EL (cell line): Measurements from ENCODE around the gene RBMS3.
"Not testable (repeated sequence)": the region's sequence is repeated elsewhere in the genome, so short reads cannot be mapped to it uniquely, and the experiment has no call there.

ENCODE experiments used
- DNase-seq: peaks from one replicate; pipeline ENCODE4 v3.0.0-alpha.2; 2016

Gene RBMS3

GRCh38 chr3:29440413-29441305 is 159.8 kb downstream of the RBMS3 start:
- DNase-seq = no peak

DNA sequence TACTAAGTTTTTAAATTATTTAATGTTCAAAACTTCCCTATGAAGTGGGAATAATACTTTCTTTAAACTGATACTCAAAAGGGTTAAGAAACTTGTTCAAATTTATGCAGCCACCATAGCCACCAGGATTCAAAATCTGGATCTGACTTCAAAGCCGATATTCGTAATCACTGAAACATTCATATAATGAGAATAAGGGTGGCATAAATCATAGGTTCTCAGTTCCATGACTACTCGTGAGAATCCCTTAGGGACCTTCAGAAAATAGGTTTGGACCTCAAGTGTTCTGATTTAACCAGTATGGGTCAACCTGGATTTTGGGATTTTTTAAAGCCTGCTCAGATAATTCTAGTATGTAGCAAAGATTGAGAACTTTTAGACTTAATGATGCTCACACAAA is 160.6 kb downstream of the RBMS3 start:
- no peak for DNase-seq

DNA sequence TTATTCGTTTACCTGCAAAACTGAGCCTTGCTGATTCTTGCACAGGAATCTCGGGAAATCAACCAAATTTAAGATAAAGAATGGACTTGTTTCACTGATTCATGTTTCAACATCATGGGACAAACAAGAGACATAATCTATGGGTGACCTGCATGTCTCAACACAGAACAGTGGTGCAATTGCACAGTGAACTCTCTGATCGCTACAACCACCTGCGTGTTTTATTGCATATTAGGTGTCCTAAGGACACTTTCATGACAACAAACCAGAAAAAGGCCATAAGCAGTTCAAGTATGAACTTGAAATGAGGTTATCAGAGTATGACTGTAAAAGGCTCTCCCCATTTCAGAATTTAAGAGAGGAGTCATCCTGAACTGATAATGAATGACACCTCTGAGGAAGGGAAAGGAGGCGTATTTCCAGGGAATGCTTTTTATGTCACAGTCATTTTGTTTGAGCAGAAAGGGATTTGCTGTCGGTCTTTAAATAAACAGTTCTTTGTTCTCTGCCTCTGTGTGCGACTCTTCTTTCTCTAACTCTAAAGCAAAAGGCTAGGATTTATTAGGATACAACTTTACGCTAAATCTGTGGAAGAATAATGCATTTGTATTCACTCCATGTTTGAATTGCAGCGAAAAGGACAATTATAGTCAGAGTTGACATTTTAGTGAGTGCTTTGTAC is 167.2 kb downstream of the RBMS3 start:
- DNase-seq = no peak

- DNase-seq = no peak
Measured at GRCh38 chr3:29451920-29452319, 171.0 kb downstream of the RBMS3 start.

- no peak for DNase-seq
Measured at GRCh38 chr3:29452934-29453283, 172.0 kb downstream of the RBMS3 start.

- DNase-seq = no peak
Measured at GRCh38 chr3:29453284-29454001, 172.6 kb downstream of the RBMS3 start.

DNA sequence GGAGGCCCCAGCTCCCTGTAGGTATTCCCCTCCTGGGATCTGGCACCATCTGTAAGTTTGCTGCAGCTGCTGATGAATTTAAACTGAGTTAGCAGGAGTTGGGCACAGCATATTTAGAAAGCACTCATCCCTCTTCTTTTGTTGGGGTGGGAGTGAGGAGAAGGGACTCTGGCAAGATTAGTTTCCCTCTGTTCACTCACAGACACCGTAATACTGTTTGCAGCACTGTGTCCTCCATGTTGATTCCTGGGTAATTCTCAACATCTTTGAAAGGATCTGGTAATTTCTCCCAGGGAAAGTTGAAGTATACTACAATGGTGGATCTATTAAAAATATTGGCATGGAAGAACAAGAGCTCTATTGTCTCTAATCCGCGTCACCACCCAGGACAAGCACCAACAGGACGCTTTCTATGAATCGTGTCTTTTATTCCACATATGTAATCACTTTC is 173.3 kb downstream of the RBMS3 start:
- no peak for DNase-seq

DNA sequence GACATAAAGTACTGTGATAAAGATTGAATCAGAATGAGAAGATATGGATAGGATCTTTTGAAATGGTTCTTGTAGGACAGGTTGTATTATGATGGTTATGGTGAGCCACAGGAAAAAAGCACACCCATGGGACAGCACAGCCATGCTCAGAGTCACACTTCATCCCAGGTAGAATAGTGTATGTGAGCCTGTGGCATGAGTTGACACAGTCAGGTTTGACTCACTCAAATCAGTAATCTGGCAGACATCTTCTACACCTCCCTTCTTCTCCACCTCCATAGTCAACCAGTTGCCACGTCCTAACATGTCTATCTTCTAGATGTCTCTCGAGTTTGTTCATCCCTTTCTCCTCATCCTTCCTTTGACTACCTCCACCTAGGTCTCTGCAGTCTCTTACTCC is 176.0 kb downstream of the RBMS3 start:
- DNase-seq = no peak

GRCh38 chr3:29463304-29463703 is 182.4 kb downstream of the RBMS3 start:
- no peak for DNase-seq

DNA sequence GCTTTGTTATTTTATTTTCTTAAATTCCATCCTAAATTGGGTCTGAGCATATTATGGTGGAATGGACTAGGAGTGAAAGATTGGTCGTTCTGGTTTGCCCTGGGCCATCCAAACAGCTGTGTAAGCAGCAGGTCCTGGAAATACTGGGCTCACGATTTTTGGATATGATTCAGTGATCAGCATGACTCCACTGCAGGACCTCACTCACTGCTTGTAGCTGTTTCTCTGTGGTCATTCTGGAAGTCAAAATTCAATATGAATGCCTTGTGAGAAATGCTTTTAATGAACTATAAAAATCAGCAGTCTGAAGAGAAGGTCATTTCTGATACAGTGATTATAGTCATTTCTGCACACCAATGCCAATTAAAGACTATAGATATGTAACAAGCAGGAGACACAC is 185.0 kb downstream of the RBMS3 start:
- DNase-seq = peak; percentile 67

DNA sequence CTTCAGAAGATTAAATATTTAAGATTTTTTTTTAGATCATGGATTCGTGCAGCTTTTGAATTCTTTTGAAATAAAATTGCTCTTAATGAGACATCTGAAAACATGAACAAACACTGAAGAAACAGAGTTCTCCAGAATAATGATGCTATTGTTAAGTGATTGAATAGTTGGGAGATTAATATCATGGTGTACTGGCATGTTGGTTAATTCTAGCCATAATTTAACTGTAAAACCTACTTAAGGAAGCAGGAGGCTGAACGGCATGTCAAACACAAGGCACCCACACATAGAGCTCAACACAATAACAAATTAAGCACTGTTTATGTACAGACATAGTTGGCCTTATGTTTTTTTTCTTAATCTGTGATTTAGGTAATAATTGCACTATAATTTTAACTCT is 185.6 kb downstream of the RBMS3 start:
- DNase-seq = no peak

DNA sequence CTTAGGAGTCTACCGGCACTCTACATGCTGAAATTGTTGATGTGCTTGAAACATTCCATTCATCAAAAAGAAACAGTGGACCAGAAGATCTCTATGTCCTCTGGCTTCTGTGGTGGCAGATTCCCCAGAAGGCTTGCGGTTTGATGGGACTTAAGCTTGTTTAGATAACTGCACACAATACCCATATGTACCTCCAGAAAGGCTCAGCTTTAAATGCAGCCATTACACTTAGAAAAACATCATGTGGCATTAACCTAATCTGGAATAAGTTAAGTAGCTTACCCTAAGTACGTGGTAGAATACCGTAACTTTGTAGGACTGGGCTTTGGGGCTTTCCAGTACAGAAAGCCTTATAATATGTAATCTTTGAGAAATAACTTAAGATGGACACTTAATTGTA is 187.3 kb downstream of the RBMS3 start:
- peak; percentile 43 for DNase-seq

DNA sequence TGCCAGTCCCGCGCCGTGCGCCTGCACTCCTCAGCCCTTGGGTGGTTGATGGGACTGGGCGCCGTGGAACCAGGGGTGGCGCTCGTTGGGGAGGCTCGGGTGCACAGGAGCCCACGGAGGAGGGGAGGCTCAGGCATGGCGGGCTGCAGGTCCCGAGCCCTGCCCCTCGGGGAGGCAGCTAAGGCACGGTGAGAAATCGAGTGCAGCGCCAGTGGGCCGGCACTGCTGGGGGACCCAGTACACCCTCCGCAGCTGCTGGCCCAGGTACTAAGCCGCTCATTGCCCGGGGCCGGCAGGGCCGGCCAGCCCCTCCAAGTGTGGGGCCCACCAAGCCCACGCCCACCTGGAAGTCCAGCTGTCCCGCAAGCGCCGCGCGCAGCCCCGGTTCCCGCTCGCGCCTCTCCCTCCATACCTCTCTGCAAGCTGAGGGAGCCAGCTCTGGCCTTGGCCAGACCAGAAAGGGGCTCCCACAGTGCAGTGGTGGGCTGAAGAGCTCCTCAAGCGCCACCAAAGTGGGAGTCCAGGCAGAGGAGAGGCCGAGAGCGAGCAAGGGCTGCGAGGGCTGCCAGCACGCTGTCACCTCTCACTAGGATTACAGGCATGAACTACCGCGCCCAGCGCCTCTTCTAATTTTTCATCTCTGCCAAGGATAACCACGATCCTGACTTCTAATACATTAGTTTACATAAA is 192.8 kb downstream of the RBMS3 start:
- DNase-seq = not testable (repeated sequence)

- DNase-seq = no peak
Measured at GRCh38 chr3:29475305-29475840, 194.5 kb downstream of the RBMS3 start.

GRCh38 chr3:29475854-29476253 is 195.0 kb downstream of the RBMS3 start:
- DNase-seq = no peak

DNA sequence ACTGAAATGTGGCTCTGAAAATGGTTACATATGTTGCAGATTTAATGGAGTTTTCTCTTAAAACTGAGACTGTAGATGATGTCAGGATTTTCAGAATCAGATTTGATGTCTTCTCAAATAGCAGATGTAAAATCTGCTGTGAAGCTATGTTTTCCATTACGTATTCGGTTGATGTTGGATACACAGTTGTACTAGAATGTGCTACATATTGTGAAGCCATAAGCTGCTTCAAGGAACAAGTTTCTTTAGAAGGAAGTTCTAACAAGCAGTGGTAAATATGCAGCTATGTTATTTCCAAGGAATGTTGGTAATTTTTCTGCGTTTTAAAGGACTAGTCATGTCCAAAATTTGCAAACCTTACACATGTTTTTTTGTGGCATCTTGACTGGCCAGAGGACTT is 197.7 kb downstream of the RBMS3 start:
- DNase-seq = peak; percentile 56

DNA sequence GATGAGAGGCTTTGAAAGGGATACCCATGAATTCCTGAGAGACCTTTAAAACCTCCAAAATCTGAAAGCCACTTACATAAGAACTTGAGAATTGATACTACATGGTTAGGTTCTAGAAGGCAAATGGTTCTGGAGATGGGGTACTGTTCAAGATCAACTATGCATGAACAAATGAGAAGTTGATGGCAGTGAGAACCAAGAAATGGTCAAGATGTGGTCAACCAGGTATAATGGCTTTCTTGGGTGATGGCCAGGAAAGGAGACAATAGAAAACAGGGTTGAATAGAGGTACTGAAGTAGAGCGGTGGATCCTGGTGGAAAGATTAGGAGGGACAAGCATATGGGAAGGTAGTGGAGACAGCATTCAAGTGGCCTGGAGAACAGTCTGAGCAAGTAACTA is 200.4 kb downstream of the RBMS3 start:
- no peak for DNase-seq

DNA sequence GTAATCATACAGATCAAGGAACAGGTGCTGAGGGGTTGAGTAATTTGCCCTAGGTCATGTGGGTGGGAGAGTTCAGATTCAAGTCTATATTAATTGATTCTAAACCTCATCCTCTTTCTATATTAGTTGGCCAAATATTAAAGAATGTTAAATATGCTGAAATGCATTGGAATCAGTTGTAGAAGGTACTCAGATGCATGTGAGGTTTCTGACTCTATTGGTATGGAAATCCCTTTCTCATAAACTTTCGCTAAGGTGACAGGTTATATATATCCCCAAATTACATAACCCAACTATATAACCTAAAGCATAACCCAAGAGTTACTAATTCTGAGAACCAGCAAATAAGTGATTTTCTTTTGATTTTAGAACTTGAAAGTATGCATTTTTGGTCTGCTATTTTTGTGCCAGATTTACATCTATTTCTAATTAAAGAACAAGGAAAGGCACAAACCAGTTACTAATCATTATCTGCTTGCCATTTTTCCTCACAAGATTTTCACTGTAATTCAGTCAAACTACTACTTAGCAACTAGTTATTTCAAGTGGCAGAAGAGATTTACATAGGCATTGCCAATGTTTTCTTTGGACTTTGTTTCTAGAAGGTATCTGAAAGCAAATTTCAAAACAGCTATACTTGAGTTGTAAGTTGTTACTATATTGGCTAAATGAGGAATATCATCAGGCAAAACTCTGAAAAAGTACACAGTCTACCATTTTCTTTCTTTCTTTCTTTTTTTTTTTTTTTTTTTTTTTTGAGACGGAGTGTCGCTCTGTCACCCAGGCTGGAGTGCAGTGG is 201.3 kb downstream of the RBMS3 start:
- no peak for DNase-seq

DNA sequence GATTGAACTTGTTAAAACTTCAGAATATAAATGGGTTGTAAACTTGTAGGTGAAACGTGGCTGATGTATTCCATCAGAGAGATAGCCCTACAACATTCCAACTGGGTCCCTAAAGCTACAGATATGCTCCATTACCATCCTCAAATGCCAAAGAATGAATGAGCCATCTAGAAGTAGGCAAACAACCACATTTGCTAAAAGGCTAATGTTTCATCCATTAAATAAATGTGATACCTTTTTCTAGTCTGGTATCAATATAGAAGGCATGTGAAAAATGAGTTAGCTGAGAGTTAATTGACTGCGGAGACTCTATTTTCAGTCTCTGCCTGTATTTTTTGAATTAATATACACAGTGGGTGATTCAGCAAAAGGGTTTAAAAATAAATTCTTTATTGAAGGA is 203.8 kb downstream of the RBMS3 start:
- DNase-seq = no peak

DNA sequence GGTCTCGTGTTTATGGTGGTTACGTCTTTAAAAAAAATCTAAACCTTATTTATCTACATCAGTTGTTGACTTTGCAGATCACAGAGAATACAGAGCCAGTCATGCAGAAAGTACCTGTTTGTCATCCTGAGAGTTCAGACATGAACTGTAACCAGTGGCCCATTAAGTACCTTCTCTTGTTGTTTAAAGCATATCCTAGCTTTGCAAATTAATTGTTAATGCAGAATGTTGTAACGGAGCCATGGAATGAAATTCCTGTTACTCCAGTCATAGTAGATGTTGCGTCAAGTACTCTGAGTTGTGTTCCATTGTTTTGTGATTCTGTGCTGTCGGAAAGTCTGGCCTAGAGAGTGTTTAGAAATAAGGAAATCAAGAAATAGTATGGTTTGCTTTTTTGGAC is 205.2 kb downstream of the RBMS3 start:
- peak; percentile 26 for DNase-seq

DNA sequence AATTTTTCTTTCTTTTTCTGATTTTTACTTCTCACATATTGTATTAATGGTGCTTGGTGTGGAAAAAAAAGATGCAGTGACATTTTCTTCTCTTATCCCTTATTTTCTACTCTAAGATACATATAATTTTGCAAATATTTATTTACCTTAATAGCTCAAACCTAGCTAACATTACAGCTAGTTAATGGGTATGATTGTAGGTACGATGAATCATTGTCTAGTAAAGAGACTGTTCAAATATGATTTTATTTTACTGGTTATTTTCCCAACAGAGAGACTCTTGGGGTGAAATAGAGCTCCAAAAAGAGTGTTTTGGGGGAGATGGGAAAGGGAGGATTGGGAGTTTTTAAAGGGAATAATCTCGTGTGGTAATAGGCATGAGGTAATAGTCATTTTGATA is 206.0 kb downstream of the RBMS3 start:
- no peak for DNase-seq

DNA sequence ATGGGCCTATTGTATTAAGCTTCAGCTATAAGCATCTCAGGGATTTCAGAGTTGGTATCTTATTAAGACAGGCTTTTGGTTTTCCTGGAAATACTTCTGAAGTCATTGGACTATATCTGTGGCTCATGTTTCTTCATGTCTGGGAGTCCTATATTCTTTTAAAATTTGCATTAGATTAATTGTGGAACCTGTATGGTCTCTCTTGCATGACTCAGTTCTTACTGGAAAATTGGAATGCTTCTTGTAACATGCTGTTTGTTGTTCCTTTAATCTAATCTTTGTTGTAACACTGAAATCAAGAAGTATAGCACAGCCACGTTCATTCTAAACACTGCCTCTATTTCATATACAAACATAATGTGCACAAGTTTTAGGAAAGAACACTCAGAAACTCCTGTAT is 208.1 kb downstream of the RBMS3 start:
- DNase-seq = no peak
